Sigmoid colon (tissue), 7 donors: ENCODE measurements around the gene PLEKHG4B. TPM values are rescaled to one million over a fixed set of nuclear protein-coding genes. Genes with fewer than 3 reads are reported as not detected.

Source experiments
- DNase-seq: peaks from one replicate; pipeline ENCODE4 v3.0.0-alpha.2; 2019
- H3K27ac ChIP-seq, 4 donors: fragments of 200-600 bp; sonication (generic); one replicate each; pipeline ENCODE4 v1.5.1; 2016 to 2019; ENCODE audit warnings: mild to moderate bottlenecking in 1 of 4
- H3K27me3 ChIP-seq, 3 donors: fragments of 200-600 bp; sonication (generic); one replicate each; pipeline ENCODE4 v1.5.1; 2019; ENCODE audit warnings: mild to moderate bottlenecking in 1 of 3
- H3K36me3 ChIP-seq, 4 donors: fragments of 200-600 bp; sonication (generic); one replicate each; pipeline ENCODE4 v1.5.1; 2016 to 2019
- H3K4me1 ChIP-seq, 4 donors: fragments of 200-600 bp; sonication (generic); one replicate each; pipeline ENCODE4 v1.5.1; 2017 to 2019
- H3K4me3 ChIP-seq, 4 donors: fragments of 200-600 bp; sonication (generic); one replicate each; pipeline ENCODE4 v1.5.1; 2017 to 2019; ENCODE audit warnings: mild to moderate bottlenecking in 2 of 4, moderate library complexity in 1 of 4
- H3K9me3 ChIP-seq, 4 donors: fragments of 200-600 bp in 3 of 4; sonication (generic) in 3 of 4; one replicate each; pipeline versions ENCODE4 v1.5.1 to v1.6.1; 2013 to 2019
- CTCF ChIP-seq, 4 experiments: fragments of 450-650 bp in 3 of 4; fragments of 200-600 bp in 1 of 4; IDR thresholded peaks; one replicate each; pipeline ENCODE4 v1.5.1; 2016 to 2019; ENCODE audit warnings: antibody characterized with exemption in 4 of 4, mild to moderate bottlenecking in 3 of 4, moderate library complexity in 2 of 4
- EP300 ChIP-seq, 4 donors: sonication (generic); formaldehyde crosslinking; IDR thresholded peaks; one replicate each; pipeline ENCODE4 v1.6.1; 2017; ENCODE audit warnings: antibody characterized with exemption in 4 of 4
- POLR2A ChIP-seq, 2 donors: fragments of 450-650 bp; IDR thresholded peaks; one replicate each; pipeline ENCODE4 v1.6.1; 2016; ENCODE audit warnings: antibody characterized with exemption in 2 of 2, mild to moderate bottlenecking in 2 of 2, moderate library complexity in 2 of 2
- POLR2AphosphoS5 ChIP-seq, 4 donors: sonication (generic); formaldehyde crosslinking; IDR thresholded peaks; one replicate each; pipeline ENCODE4 v1.6.1; 2017; ENCODE audit warnings: antibody characterized with exemption in 4 of 4
- WGBS, 2 donors: extraction: QIAGEN DNeasy Blood & Tissue Kit; methylation state at CpG; one replicate each; pipeline ENCODE4 v1.1.7; 2013; 5-methylcytosine and 5-hydroxymethylcytosine counted together
- intact Hi-C: fragments of 100-400 bp; cut with DNase I; formaldehyde crosslinking; loops from one replicate; pipeline ENCODE4 v1.15.1; 2023
- polyA plus RNA-seq, 3 donors: library from polyadenylated mRNA; stranded (reverse); fragments of 200-250 nt; gene quantifications; one replicate each; pipeline ENCODE4 v1.2.3, GENCODE V29; 2013
- total RNA-seq, 4 donors: library from RNA; depleted of rRNA; stranded (reverse); fragments of >200 nt; gene quantifications; one replicate each; pipeline ENCODE4 v1.1.0, GENCODE V29; 2016
- donor health status: healthy with polysubstance abuse.
- donor health status: Bipolar disorder and iron deficiency.
- donor health status: healthy.

Gene PLEKHG4B
- total and polyA plus RNA-seq, 7 donors: 0.04 to 1.9 (median 0.36) TPM; not detected in 2

DNA sequence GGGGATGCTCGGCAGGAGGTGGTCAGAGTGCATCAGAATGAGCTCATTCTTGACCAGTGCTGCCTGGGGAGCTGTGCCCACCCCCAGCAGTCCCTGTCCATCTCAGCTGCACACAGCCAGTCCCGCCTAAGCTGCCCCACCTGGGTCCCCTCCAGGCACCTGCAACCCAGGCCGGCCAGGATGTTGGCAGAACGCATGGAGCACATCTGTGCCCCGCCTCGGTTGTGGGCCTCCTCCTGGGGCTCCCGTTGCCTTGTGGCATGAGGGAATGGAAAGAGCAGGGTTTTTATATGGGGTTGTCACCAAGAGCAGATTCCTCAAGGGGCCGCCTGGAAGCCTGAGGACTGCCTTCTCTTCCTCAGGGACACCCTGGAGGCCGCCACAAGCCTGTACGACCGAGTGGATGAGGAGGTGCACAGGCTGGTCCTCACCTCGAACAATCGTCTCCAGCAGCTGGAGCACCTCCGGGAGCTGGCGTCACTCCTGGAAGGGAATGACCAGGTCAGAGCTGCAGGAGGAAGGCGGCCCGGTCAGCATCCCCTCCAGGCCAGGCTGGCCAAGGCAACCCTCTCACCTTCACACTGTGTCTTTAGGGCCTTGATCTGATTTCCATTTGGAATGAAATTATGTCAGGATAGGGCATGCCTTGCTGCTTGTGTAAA lies 64.6 kb downstream of the PLEKHG4B start:
- no peak overlapping the region for H3K27ac ChIP-seq
- H3K9me3 ChIP-seq: no peaks in the 10 kb centered on the region
- 79 to 89% methylated on average over 17 of the region's 17 CpGs for WGBS, 2 donors
- peak; percentile 57 for DNase-seq
- H3K4me3 ChIP-seq: no peak overlapping the region
- no peaks in the 10 kb centered on the region for H3K36me3 ChIP-seq
- intact Hi-C loops: no loop called here
- H3K4me1 ChIP-seq: no peaks in the 10 kb centered on the region
- no peaks in the 10 kb centered on the region for H3K27me3 ChIP-seq
- TF ChIP-seq CTCF (IDR thresholded peaks at IDR 0.05): no peak
- no peak for TF ChIP-seq EP300 (IDR thresholded peaks at IDR 0.05)
- no peak for TF ChIP-seq POLR2AphosphoS5 (IDR thresholded peaks at IDR 0.05)
- no peak for TF ChIP-seq POLR2A (IDR thresholded peaks at IDR 0.05)

DNA sequence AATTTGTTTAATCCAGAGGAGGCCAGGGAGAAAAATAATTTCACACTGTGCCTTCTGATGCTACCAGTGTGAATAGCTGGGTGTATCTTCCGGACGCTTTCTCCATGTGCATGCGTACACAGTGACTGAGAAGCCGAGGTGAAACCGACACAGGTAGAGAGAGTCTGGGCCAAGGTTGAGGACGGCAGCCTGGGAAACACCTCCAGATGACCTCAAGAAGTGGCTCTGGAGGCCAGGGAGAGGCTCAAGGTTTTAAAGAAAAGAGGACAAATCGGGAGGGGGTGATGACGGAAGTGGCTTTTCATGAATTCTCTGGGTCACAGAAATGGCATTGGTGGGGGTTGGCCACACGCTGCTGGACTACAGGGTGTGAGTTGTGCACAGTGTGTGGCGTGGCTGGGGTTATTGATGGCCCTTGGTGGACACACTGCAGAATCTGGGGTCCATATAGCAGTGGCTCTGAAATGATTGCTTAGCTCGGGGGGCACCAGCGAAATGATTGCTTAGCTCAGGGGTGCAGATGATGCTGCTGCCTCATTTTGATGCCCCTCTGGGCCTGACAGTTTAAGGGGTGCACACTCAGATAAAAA lies 65.3 kb downstream of the PLEKHG4B start:
- H3K4me1 ChIP-seq: no peaks in the 10 kb centered on the region
- no peak overlapping the region for H3K4me3 ChIP-seq
- no peaks in the 10 kb centered on the region for H3K36me3 ChIP-seq
- WGBS, 2 donors: 83 to 92% methylated on average over 12 of the region's 12 CpGs
- H3K27ac ChIP-seq: no peak overlapping the region
- no peak for TF ChIP-seq EP300 (IDR thresholded peaks at IDR 0.05)
- no peak for TF ChIP-seq POLR2A (IDR thresholded peaks at IDR 0.05)
- TF ChIP-seq POLR2AphosphoS5 (IDR thresholded peaks at IDR 0.05): no peak
- no peak for TF ChIP-seq CTCF (IDR thresholded peaks at IDR 0.05)
- DNase-seq: no peak
- intact Hi-C loops: no loop called here
- no peaks in the 10 kb centered on the region for H3K27me3 ChIP-seq
- no peaks in the 10 kb centered on the region for H3K9me3 ChIP-seq

- WGBS, 2 donors: 87 to 92% methylated on average over 11 of the region's 11 CpGs
- H3K27me3 ChIP-seq: no peaks in the 10 kb centered on the region
- no peaks in the 10 kb centered on the region for H3K4me1 ChIP-seq
- TF ChIP-seq POLR2A (IDR thresholded peaks at IDR 0.05) (no peak), POLR2AphosphoS5 (IDR thresholded peaks at IDR 0.05) (no peak), EP300 (IDR thresholded peaks at IDR 0.05) (no peak), CTCF (IDR thresholded peaks at IDR 0.05) (no peak)
- H3K4me3 ChIP-seq: no peak overlapping the region
- H3K9me3 ChIP-seq: no peaks in the 10 kb centered on the region
- intact Hi-C loops: no loop called here
- H3K36me3 ChIP-seq: no peaks in the 10 kb centered on the region
- no peak overlapping the region for H3K27ac ChIP-seq
- peak; percentile 52 for DNase-seq
Observed at GRCh38 chr5:157801-158200, 65.8 kb downstream of the PLEKHG4B start.

- H3K4me3 ChIP-seq: no peak overlapping the region
- WGBS, 2 donors: 69 to 76% methylated on average over 17 of the region's 17 CpGs
- no peaks in the 10 kb centered on the region for H3K27me3 ChIP-seq
- H3K27ac ChIP-seq: no peak overlapping the region
- no peak for DNase-seq
- no peaks in the 10 kb centered on the region for H3K9me3 ChIP-seq
- H3K4me1 ChIP-seq: no peaks in the 10 kb centered on the region
- H3K36me3 ChIP-seq: no peaks in the 10 kb centered on the region
- TF ChIP-seq POLR2AphosphoS5 (IDR thresholded peaks at IDR 0.05) (no peak), EP300 (IDR thresholded peaks at IDR 0.05) (no peak), POLR2A (IDR thresholded peaks at IDR 0.05) (no peak), CTCF (IDR thresholded peaks at IDR 0.05) (no peak)
- intact Hi-C loops: no loop called here
Observed at GRCh38 chr5:158807-159447, 67.0 kb downstream of the PLEKHG4B start.
